Tibial nerve (tissue), 4 donors: Measurements from ENCODE around the gene MERTK.

Experiments used
- CTCF ChIP-seq, 5 experiments: fragments of 200-600 bp in 3 of 5; fragments of 450-650 bp in 2 of 5; sonication (generic) in 3 of 5; IDR thresholded peaks; one replicate each; pipeline ENCODE4 v1.5.1; 2016 to 2019; ENCODE audit warnings: antibody characterized with exemption in 5 of 5, mild to moderate bottlenecking in 3 of 5, moderate library complexity in 2 of 5
- EP300 ChIP-seq, 2 donors: sonication (generic); formaldehyde crosslinking; IDR thresholded peaks; one replicate each; pipeline ENCODE4 v1.6.1; 2017; ENCODE audit warnings: antibody characterized with exemption in 2 of 2, mild to moderate bottlenecking in 1 of 2
- POLR2A ChIP-seq, 2 donors: fragments of 450-650 bp; IDR thresholded peaks; one replicate each; pipeline ENCODE4 v1.6.1; 2017; ENCODE audit warnings: antibody characterized with exemption in 2 of 2, mild to moderate bottlenecking in 2 of 2, moderate library complexity in 2 of 2

GRCh38 chr2:112048236-112048592 lies 149.8 kb downstream of the MERTK start:
- TF ChIP-seq CTCF (IDR thresholded peaks at IDR 0.05) (no peak), EP300 (IDR thresholded peaks at IDR 0.05) (no peak), POLR2A (IDR thresholded peaks at IDR 0.05) (no peak)
